VCaP (cell line): ENCODE measurements around the gene TTYH3.
"Not testable (repeated sequence)": the region's sequence is repeated elsewhere in the genome, so short reads cannot be mapped to it uniquely, and the experiment has no call there.

Source experiments
- H3K27ac ChIP-seq: fragments of 450-650 bp; 2 replicates; pipeline ENCODE4 v1.5.1; 2017
- TF ChIP-seq, protein P1 (sequence below): fragments of 450-650 bp; conservative IDR thresholded peaks from 2 replicates; pipeline ENCODE4 v1.5.1; 2017; ENCODE audit warnings: mild to moderate bottlenecking, moderate library complexity

The TTYH3 gene

DNA sequence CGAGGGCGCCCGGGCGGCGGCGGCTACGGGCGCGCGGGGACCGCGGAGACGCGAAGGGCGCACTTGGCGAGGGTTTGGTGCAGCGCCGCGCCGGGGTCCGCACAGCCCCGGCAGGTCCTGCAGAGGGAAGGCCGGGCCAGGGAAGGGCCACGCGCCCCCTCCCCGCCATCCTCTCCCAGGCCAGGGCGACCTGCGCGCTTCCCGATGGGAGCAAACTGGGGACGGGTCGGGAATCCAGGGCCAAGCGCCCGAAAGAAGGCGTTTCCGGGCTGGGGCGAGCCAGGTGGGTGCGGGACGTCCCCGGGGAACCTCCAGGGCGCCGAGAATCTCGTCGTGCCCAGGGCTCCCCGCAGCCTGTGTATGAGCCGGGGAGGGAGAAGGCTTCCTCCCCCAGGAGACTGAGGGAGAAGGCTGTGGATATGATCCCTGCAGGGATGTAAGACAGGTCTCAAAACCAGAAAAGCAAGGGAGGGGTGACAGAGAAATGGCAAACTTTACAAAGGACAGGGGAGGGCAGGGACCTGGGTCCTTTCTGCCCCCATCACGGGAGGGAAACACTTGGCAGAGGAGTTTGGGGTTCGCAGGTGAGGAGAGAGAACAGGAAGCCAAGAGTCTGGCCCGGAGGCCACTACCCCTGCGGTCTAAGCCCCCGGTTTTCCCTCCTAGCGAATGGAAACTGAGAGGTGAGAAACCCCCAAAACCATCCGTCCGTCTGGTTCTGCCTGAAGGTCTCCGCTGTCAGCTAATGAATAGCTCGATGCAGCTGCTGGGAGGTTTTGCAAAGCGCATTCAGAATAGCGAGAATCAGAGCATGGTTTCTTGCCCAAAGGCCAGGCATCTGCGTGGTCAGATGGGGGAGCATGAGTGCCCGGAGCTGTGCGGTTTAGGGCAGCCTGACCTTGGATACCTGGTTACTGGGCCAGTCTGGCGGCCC is 56.9 kb downstream of the TTYH3 start:
- H3K27ac ChIP-seq: no peak overlapping the region; the same call in 1 of the 2 replicates
- TF ChIP-seq, protein P1, sequence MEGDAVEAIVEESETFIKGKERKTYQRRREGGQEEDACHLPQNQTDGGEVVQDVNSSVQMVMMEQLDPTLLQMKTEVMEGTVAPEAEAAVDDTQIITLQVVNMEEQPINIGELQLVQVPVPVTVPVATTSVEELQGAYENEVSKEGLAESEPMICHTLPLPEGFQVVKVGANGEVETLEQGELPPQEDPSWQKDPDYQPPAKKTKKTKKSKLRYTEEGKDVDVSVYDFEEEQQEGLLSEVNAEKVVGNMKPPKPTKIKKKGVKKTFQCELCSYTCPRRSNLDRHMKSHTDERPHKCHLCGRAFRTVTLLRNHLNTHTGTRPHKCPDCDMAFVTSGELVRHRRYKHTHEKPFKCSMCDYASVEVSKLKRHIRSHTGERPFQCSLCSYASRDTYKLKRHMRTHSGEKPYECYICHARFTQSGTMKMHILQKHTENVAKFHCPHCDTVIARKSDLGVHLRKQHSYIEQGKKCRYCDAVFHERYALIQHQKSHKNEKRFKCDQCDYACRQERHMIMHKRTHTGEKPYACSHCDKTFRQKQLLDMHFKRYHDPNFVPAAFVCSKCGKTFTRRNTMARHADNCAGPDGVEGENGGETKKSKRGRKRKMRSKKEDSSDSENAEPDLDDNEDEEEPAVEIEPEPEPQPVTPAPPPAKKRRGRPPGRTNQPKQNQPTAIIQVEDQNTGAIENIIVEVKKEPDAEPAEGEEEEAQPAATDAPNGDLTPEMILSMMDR: no peak

DNA sequence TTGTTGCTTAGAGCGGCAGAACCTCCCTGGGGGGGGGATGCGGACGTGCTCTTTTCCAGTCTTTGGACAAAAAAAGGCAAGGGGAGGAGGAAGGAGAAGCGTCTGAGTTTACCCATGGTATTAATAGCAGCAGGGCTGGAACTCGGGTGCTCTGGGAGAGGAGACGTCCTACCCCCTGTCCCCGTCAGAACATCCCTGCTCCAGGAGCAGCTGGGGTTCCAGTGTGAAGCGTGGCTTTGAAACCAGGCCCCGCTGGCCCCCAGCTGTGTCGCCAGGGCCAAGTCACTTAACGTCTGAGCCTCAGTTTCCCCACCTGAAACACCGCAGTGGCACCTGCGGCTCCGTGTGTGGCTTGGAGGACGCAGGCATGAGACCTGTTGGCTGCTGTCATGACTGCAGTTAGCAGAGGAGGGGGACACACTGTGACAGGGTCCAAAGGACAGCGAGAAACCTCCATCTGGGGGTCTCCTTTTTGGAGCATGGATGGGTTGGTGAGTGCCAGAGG is 57.6 kb downstream of the TTYH3 start:
- TF ChIP-seq, protein P1: no peak
- H3K27ac ChIP-seq: no peak overlapping the region

DNA sequence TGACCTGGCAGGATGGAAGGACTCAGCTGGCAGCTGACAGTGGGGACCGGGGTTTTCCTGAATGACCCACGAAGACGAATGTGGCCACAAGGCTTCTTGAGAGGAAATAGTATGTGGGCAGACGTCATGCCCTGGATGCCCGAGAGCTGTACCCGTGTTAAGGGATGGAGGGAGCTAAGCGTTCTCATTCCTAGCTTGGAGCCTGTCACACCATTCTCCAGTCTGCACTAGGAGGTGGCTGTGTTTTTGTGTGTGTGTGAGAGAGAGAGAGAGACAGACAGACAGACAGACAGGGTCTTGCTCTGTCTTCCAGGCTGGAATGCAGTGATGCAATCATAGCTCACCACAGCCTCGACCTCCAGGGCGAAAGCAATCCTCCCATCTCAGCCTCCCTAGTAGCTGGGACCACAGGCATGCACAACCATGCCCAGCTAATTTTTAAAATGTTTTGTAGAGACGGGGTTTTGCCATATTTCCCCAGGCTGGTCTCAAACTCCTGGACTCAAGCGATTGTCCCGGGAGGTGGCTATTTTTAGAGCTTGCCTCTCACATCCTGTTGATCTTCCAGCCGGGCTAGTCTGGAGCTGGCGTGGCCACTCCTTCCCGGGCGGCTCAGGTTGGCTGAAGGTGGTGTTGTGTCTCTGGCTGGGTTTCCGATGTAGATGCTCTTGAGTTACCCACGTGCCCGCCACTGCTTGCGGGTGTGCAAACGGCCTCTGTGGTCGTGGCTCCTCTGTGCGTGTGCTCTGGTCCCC is 58.3 kb downstream of the TTYH3 start:
- no peak overlapping the region for H3K27ac ChIP-seq
- TF ChIP-seq, protein P1: no peak

DNA sequence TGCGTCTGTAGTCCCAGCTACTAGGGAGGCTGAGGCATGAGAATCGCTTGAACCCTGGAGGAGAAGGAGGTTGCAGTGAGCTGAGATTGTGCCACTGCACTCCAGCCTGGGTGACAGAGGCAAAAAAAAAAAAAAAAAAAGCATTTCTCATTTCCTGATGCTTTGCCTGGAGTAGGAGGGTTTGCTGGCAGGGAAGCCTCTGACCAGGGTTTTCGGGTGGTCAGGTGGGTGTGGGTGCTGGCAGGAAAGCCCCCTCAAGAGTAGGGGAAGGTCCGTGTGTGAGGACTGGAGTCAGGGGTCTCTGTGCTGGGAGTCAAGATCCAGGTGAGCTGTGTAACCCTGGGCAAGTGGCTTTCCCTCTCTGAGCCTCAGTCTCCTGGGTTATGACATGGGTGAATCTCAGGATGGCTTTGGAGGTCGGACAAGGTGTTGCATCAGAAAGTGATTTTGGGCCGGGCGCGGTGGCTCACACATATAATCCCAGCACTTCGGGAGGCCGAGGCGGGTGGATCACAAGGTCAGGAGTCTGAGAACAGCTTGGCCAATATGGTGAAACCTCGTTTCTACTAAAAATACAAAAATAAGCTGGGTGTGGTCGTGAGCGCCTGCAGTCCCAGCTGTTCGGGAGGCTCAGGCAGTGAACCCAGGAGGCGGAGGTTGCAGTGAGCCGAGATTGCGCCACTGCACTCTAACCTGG is 59.4 kb downstream of the TTYH3 start:
- TF ChIP-seq, protein P1: no peak
- no peak overlapping the region for H3K27ac ChIP-seq

DNA sequence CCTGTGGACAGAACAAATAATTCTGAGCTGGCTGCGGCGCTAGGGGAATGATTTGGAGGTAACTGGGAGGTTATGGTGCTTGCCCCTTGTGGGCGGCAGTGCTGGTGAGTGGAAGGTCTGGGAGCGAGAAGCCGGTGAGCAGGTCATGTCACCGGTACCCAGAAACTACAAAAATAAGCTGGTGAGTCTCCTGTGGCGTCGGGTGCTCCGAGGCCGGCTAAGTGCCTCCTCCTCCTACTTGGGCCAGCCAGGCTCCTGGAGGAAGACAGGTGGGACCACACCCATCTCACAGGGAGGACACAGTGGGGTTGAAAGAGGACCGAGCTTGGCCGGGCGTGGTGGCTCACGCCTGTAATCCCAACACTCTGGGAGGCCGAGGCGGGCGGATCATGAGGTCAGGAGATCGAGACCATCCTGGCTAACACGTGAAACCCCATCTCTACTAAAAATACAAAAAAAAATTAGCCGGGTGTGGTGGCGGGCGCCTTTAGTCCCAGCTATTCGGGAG is 60.2 kb downstream of the TTYH3 start:
- not testable (repeated sequence) for H3K27ac ChIP-seq

DNA sequence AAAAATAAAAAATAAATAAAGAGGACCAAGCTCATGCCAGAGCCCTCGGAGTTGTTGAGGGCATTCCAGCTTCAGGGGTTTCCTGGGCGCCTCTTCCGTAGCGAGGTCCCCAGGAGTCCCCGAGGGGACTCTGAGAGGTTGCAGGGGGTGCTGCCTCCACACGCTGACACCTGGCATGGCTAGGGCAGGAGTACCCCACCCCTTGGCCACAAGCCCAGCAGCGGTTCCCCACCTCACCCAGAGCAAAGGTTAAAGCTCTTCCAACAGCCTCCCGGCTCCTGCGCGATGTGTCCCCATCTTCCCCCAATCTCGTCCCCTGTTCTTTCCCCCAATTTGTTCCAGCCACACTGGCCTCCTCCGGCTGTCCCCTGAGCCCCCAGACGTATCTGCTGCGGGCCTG is 60.8 kb downstream of the TTYH3 start:
- H3K27ac ChIP-seq: no peak overlapping the region
- TF ChIP-seq, protein P1: no peak

DNA sequence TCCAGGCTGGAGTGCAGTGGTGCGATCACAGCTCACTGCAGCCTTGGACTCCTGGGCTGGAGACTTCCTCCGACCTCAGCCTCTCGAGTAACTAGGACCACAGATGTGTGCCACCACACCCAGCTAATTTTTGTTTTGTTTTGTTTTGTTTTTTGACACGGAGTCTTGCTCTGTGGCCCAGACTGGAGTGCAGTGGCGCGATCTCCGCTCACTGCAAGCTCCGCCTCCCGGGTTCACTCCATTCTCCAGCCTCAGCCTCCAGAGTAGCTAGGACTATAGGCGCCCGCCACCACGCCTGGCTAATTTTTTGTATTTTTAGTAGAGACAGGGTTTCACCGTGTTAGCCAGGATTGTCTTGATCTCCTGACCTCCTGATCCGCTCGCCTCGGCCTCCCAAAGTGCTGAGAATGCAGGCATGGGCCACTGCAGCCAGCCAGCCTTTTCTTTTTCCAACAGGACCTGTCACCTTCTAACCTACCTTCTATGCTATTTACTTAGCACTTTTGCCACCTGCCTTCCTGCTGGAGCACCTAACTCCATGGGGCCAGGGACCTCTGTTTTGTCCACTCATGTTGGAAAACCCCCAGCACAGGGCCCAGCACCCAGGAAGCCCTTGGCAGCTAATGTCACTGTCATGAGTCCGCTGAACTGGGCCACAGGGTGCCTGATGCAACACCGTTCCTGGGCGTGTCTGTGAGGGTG is 61.8 kb downstream of the TTYH3 start:
- not testable (repeated sequence) for H3K27ac ChIP-seq

DNA sequence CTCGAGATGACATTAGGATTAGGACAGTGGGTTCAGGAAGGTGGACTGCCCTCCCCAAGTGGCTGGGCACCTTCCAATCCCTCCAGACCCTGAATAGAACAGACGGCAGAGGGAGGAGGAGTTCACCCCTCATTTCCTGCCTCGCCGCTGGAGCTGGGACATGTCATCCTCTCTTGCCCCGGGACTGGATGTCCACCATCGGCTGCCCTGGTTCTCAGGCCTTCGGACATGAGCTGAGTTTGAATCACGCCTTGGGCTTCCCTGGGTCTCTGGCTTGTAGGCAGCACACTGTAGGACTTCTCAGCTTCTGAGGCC is 62.3 kb downstream of the TTYH3 start:
- H3K27ac ChIP-seq: not testable (repeated sequence)
